DND-41 (cell line): ENCODE data around the gene TADA2B.

Experiments used
- ATAC-seq: fragments of 200-7000 bp; cut with Tn5 transposase; 3 replicates; pipeline ENCODE4 v1.9.1; 2021; ENCODE audit warnings: low read depth; ENCODE audit not compliant: insufficient read depth
- DNase-seq: peaks from one replicate; pipeline ENCODE4 v3.0.0-alpha.2; 2020
- H2AFZ ChIP-seq: 2 replicates; pipeline ENCODE4 v1.6.0; 2012; ENCODE audit warnings: low read depth, low read length
- H3K27ac ChIP-seq: 2 replicates; pipeline ENCODE4 v1.5.1; 2012; ENCODE audit warnings: low read length, inconsistent platforms
- H3K27me3 ChIP-seq: fragments of 200-600 bp; sonication (generic); 2 replicates; pipeline ENCODE4 v1.6.0; 2012; ENCODE audit warnings: low read length, mild to moderate bottlenecking, inconsistent platforms; ENCODE audit not compliant: insufficient read depth, poor library complexity
- H3K36me3 ChIP-seq: 2 replicates; pipeline ENCODE4 v1.5.1; 2012; ENCODE audit warnings: low read length, inconsistent platforms; ENCODE audit not compliant: insufficient read depth
- H3K4me1 ChIP-seq: 2 replicates; pipeline ENCODE4 v1.5.1; 2012; ENCODE audit warnings: mild to moderate bottlenecking, low read length; ENCODE audit not compliant: insufficient read depth
- H3K4me2 ChIP-seq: 2 replicates; pipeline ENCODE4 v1.6.0; 2012; ENCODE audit warnings: mild to moderate bottlenecking, moderate library complexity, low read length, inconsistent platforms; ENCODE audit not compliant: insufficient read depth
- H3K4me3 ChIP-seq, 2 experiments: fragments of 200-600 bp in 1 of 2; shearing (Covaris generic) in 1 of 2; 2 replicates each; pipeline ENCODE4 v1.5.1; 2012 to 2016; ENCODE audit warnings: inconsistent platforms in 2 of 2, low read length in 2 of 2, mild to moderate bottlenecking in 2 of 2, low read depth in 1 of 2, moderate library complexity in 1 of 2
- H3K79me2 ChIP-seq: 2 replicates; pipeline ENCODE4 v1.6.0; 2012; ENCODE audit warnings: low read length, inconsistent platforms; ENCODE audit not compliant: insufficient read depth
- H3K9ac ChIP-seq: 2 replicates; pipeline ENCODE4 v1.6.0; 2012; ENCODE audit warnings: low read depth, mild to moderate bottlenecking, inconsistent platforms, low read length, moderate library complexity
- H3K9me3 ChIP-seq: 2 replicates; pipeline ENCODE4 v1.5.1; 2012; ENCODE audit warnings: low read length, moderate library complexity, mild to moderate bottlenecking, inconsistent platforms; ENCODE audit not compliant: insufficient read depth, severe bottlenecking
- H4K20me1 ChIP-seq: 2 replicates; pipeline ENCODE4 v1.6.0; 2012; ENCODE audit warnings: low read length; ENCODE audit not compliant: insufficient read depth
- EZH2 ChIP-seq: IDR thresholded peaks from 3 replicates; pipeline ENCODE4 v1.6.1; 2012; ENCODE audit warnings: borderline replicate concordance, low read depth, mild to moderate bottlenecking, moderate library complexity, low read length, inconsistent platforms; ENCODE audit not compliant: severe bottlenecking
- TF ChIP-seq, protein P1 (sequence below): IDR thresholded peaks from 2 replicates; pipeline ENCODE4 v1.5.1; 2012; ENCODE audit warnings: borderline replicate concordance, low read length, moderate library complexity, mild to moderate bottlenecking; ENCODE audit not compliant: poor library complexity, severe bottlenecking; ENCODE audit errors: extremely low read depth

TADA2B gene

DNA sequence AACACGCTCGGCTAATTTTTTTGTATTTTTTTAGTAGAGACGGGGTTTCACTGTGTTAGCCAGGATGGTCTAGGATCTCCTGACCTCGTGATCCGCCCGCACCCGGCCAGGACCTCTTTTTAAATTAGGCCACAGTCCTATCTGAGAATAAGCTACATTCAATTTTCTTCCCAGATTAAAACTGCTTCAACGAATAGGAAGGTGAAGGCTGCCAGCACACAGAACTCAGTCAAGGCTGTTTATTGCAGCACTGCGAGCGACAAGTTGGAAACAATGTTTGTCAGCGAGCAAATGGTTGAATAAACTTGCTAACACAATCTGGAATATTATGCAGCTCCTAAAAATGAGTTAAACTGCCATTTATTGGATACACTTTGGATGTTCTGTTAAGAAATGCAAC, 22.8 kb downstream of the TADA2B start:
- Histone ChIP-seq H3K4me3 (peak overlapping the region in 1 of 2 experiments; percentile 92; a peak in 1 of 4 replicates), H2AFZ (no peak overlapping the region), H3K79me2 (peaks cover 49% of the 10 kb centered on the region), H3K9ac (peak overlapping the region; percentile 86; the same call in 1 of the 2 replicates), H3K27me3 (no peaks in the 10 kb centered on the region), H3K36me3 (peaks cover 52% of the 10 kb centered on the region), H3K27ac (no peak overlapping the region), H3K4me1 (peaks cover 38% of the 10 kb centered on the region), H3K4me2 (peak overlapping the region; percentile 83), H4K20me1 (peaks cover 45% of the 10 kb centered on the region), H3K9me3 (no peaks in the 10 kb centered on the region)
- DNase-seq (no peak), ATAC-seq (no peak)
- no peak for TF ChIP-seq EZH2
- TF ChIP-seq, protein P1, sequence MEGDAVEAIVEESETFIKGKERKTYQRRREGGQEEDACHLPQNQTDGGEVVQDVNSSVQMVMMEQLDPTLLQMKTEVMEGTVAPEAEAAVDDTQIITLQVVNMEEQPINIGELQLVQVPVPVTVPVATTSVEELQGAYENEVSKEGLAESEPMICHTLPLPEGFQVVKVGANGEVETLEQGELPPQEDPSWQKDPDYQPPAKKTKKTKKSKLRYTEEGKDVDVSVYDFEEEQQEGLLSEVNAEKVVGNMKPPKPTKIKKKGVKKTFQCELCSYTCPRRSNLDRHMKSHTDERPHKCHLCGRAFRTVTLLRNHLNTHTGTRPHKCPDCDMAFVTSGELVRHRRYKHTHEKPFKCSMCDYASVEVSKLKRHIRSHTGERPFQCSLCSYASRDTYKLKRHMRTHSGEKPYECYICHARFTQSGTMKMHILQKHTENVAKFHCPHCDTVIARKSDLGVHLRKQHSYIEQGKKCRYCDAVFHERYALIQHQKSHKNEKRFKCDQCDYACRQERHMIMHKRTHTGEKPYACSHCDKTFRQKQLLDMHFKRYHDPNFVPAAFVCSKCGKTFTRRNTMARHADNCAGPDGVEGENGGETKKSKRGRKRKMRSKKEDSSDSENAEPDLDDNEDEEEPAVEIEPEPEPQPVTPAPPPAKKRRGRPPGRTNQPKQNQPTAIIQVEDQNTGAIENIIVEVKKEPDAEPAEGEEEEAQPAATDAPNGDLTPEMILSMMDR = no peak

DNA sequence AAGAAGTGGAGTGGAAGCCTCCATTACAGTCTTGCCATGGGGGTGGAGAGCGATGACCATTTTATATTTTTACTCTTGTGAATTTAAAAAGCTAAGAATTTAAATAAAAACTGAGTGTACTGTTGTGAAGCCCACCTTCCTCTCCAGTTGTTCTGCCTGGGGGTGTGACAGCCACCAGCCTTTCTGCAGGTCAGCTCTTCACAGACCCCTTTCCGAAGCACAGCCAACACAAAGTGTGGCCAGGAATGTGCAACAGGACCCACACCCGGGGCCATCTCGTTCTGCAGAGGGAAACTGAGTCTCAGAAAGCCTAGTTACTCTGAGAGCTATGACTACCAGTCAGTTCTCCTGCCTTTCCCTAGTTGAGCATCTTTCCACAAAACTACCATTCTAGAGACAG, 23.3 kb downstream of the TADA2B start:
- Histone ChIP-seq H3K9ac (peak overlapping the region; percentile 86), H3K36me3 (peaks cover 47% of the 10 kb centered on the region), H3K4me1 (peaks cover 38% of the 10 kb centered on the region), H3K4me3 (peak overlapping the region; percentile 60 to 92; a peak in 3 of 4 replicates), H3K27me3 (no peaks in the 10 kb centered on the region), H2AFZ (no peak overlapping the region), H3K27ac (no peak overlapping the region; the same call in 1 of the 2 replicates), H4K20me1 (peaks cover 45% of the 10 kb centered on the region), H3K4me2 (peak overlapping the region; percentile 83), H3K79me2 (peaks cover 49% of the 10 kb centered on the region), H3K9me3 (no peaks in the 10 kb centered on the region)
- TF ChIP-seq EZH2 = no peak
- TF ChIP-seq, protein P1 = no peak
- DNase-seq = no peak
- no peak for ATAC-seq

DNA sequence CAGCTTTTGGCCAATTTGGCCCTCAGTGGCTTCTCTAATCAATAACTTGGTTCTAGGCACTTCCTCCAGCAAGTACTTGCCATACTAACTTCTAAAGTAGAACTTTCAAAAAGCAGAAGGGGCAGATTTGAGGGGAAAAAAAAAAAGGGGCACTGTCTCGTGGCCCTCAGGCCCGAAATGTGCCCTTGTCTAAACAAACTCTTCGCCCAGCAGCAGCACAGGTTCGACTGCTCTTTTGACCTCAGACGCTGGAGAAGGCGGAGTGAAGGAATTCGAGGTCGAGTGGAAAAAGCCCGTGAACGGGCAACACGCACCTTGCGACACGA, 23.9 kb downstream of the TADA2B start:
- Histone ChIP-seq H4K20me1 (peaks cover 40% of the 10 kb centered on the region), H3K79me2 (peaks cover 49% of the 10 kb centered on the region), H3K4me1 (peaks cover 38% of the 10 kb centered on the region), H3K36me3 (peaks cover 41% of the 10 kb centered on the region), H2AFZ (peak overlapping the region; percentile 89), H3K4me2 (peak overlapping the region; percentile 83), H3K9ac (peak overlapping the region; percentile 86), H3K27me3 (no peaks in the 10 kb centered on the region), H3K9me3 (no peaks in the 10 kb centered on the region), H3K4me3 (peak overlapping the region; percentile 60 to 92; a peak in 3 of 4 replicates), H3K27ac (peak overlapping the region; percentile 78)
- TF ChIP-seq EZH2 = no peak
- TF ChIP-seq, protein P1 = no peak
- no peak for ATAC-seq
- no peak for DNase-seq
